ENCODE results near the gene TFEB. TPM values are rescaled to one million over a fixed set of nuclear protein-coding genes. Genes with fewer than 3 reads are reported as not detected.

Gene TFEB
- total RNA-seq, 4 donors from 2014 or later, result 23.0 to 39.0 (median 34.9) TPM

- no peak for DNase-seq
- intact Hi-C loops (cut with DNase I), result loop anchor here (5.0 to 10.0 kb wide), 2 partner anchors 40 to 73 kb away; partner anchors contain the start of gene TFEB
- WGBS, 2 donors, result 86 to 91% methylated on average over 5 of the region's 5 CpGs
These were observed 42.3 kb upstream of the TFEB start for GRCh38 chr6:41777551-41778285.

GRCh38 chr6:41775293-41775882 lies 40.0 kb upstream of the TFEB start:
- no peak for DNase-seq
- H3K9me3 ChIP-seq, result no peaks in the 10 kb centered on the region
- TF ChIP-seq POLR2A (IDR thresholded peaks at IDR 0.05) (no peak), CTCF (IDR thresholded peaks at IDR 0.05) (no peak)
- H3K36me3 ChIP-seq, result peaks cover 47 to 49% of the 10 kb centered on the region in 2 donors
- no peaks in the 10 kb centered on the region for H3K27me3 ChIP-seq
- 94 to 97% methylated on average over 13 of the region's 13 CpGs for WGBS, 2 donors
- H3K4me1 ChIP-seq, result peaks cover 7% of the 10 kb centered on the region in 2 donors
- no peak overlapping the region for H3K27ac ChIP-seq
- intact Hi-C loops (cut with DNase I), result loop anchor here (5.0 to 10.0 kb wide), 2 partner anchors 38 to 71 kb away; partner anchors contain the start of gene TFEB
- no peak overlapping the region for H3K4me3 ChIP-seq (replicated peaks in 1 of 3)

More at GRCh38 chr6:41777551-41778285, 42.3 kb upstream of the TFEB start:
- Histone ChIP-seq H3K27ac (no peak overlapping the region), H3K9me3 (no peaks in the 10 kb centered on the region), H3K4me3 (replicated peaks in 1 of 3) (no peak overlapping the region), H3K27me3 (no peaks in the 10 kb centered on the region), H3K36me3 (peaks cover 26 to 27% of the 10 kb centered on the region in 2 donors), H3K4me1 (peaks cover 20% of the 10 kb centered on the region in 2 donors)
- TF ChIP-seq POLR2A (IDR thresholded peaks at IDR 0.05), result no peak
- TF ChIP-seq CTCF (IDR thresholded peaks at IDR 0.05), result no peak

- DNase-seq, result no peak
- peaks cover 7% of the 10 kb centered on the region in 2 donors for H3K4me1 ChIP-seq
- WGBS, 2 donors, result 91 to 97% methylated on average over 3 of the region's 3 CpGs
- H3K27me3 ChIP-seq, result no peaks in the 10 kb centered on the region
- H3K4me3 ChIP-seq (replicated peaks in 1 of 3), result no peak overlapping the region
- intact Hi-C loops (cut with DNase I), result loop anchor here (5.0 to 10.0 kb wide), 2 partner anchors 38 to 70 kb away; partner anchors contain the start of gene TFEB
- H3K36me3 ChIP-seq, result peaks cover 49 to 51% of the 10 kb centered on the region in 2 donors
- TF ChIP-seq POLR2A (IDR thresholded peaks at IDR 0.05) (no peak), CTCF (IDR thresholded peaks at IDR 0.05) (no peak)
- H3K9me3 ChIP-seq, result no peaks in the 10 kb centered on the region
- H3K27ac ChIP-seq, result no peak overlapping the region
These were observed 39.4 kb upstream of the TFEB start for GRCh38 chr6:41774841-41775240.

- DNase-seq, result no peak
- Histone ChIP-seq H3K9me3 (no peaks in the 10 kb centered on the region), H3K4me1 (peaks cover 0 to 12% of the 10 kb centered on the region in 2 donors), H3K36me3 (peaks cover 42 to 44% of the 10 kb centered on the region in 2 donors), H3K4me3 (replicated peaks in 1 of 3) (no peak overlapping the region), H3K27me3 (no peaks in the 10 kb centered on the region), H3K27ac (no peak overlapping the region)
- WGBS, 2 donors, result 89 to 90% methylated on average over 22 to 23 of the region's 29 CpGs
- intact Hi-C loops (cut with DNase I), result loop anchor here (10.0 kb wide), 1 partner anchor 67 kb away; no protein-coding TSS in a partner anchor
- TF ChIP-seq CTCF (IDR thresholded peaks at IDR 0.05) (no peak), POLR2A (IDR thresholded peaks at IDR 0.05) (no peak)
These were observed 35.9 kb upstream of the TFEB start for GRCh38 chr6:41771058-41771983.

Measured in thyroid gland (tissue), 4 donors.